AG10803 (cell line): ENCODE data around the gene PPP1R9B.
A peak's percentile ranks its signal among the peaks of the same experiment; 100 is the strongest.

Experiments used
- DNase-seq: peaks from one replicate; pipeline ENCODE4 v3.0.0; 2010; ENCODE audit warnings: low read depth
- H3K4me3 ChIP-seq: 2 replicates; pipeline ENCODE4 v1.5.1; 2011; ENCODE audit warnings: mild to moderate bottlenecking, low read length, control low read depth
- TF ChIP-seq, protein P1 (sequence below): conservative IDR thresholded peaks from 2 replicates; pipeline ENCODE4 v1.5.1; 2011; ENCODE audit warnings: mild to moderate bottlenecking, low read length, control low read depth, inconsistent platforms

Gene PPP1R9B

DNA sequence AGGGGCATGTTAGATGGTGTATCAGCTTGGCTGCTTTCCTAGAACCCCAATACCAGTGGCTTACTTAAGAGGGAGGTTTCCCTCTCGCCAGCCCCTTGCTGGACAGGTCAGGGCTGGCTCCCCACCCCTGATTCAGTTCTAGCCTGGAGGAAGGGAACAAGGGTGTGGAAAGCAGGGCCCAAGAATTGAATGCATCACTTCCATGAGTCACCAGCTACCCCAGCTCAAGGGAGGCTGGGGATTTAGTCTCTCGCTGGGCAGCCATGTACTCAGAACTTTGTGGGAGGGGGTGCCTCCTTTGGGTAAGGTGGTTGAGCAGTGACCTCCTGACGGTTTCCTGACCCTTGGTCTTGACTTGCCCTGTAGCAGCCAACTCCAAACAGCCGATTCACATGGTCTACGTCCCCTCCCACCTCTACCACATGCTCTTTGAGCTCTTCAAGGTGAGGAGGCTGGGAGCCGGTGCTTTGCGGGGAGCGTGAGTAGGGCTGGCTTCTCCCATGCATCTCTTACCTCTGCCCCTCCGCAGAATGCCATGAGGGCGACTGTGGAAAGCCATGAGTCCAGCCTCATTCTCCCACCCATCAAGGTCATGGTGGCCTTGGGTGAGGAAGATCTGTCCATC is 42.6 kb downstream of the PPP1R9B start:
- no peak overlapping the region for H3K4me3 ChIP-seq
- TF ChIP-seq, protein P1, sequence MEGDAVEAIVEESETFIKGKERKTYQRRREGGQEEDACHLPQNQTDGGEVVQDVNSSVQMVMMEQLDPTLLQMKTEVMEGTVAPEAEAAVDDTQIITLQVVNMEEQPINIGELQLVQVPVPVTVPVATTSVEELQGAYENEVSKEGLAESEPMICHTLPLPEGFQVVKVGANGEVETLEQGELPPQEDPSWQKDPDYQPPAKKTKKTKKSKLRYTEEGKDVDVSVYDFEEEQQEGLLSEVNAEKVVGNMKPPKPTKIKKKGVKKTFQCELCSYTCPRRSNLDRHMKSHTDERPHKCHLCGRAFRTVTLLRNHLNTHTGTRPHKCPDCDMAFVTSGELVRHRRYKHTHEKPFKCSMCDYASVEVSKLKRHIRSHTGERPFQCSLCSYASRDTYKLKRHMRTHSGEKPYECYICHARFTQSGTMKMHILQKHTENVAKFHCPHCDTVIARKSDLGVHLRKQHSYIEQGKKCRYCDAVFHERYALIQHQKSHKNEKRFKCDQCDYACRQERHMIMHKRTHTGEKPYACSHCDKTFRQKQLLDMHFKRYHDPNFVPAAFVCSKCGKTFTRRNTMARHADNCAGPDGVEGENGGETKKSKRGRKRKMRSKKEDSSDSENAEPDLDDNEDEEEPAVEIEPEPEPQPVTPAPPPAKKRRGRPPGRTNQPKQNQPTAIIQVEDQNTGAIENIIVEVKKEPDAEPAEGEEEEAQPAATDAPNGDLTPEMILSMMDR, result no peak
- peak; percentile 28 for DNase-seq

- TF ChIP-seq, protein P1, result no peak
- H3K4me3 ChIP-seq, result no peak overlapping the region
- no peak for DNase-seq
Observed at GRCh38 chr17:50106393-50107131, 43.9 kb downstream of the PPP1R9B start.

- no peak overlapping the region for H3K4me3 ChIP-seq
- TF ChIP-seq, protein P1, result no peak
- DNase-seq, result no peak
Observed at GRCh38 chr17:50105811-50106210, 44.7 kb downstream of the PPP1R9B start.

GRCh38 chr17:50103941-50104340 is 46.5 kb downstream of the PPP1R9B start:
- TF ChIP-seq, protein P1, result no peak
- no peak overlapping the region for H3K4me3 ChIP-seq
- no peak for DNase-seq

GRCh38 chr17:50103252-50103651 is 47.2 kb downstream of the PPP1R9B start:
- TF ChIP-seq, protein P1, result no peak
- no peak overlapping the region for H3K4me3 ChIP-seq
- DNase-seq, result no peak

- TF ChIP-seq, protein P1, result no peak
- no peak overlapping the region for H3K4me3 ChIP-seq
- DNase-seq, result no peak
Observed at GRCh38 chr17:50102164-50102991, 48.1 kb downstream of the PPP1R9B start.
